Epithelial cell of proximal tubule (primary cell): ENCODE measurements around the gene METTL16. TPM values are rescaled to one million over a fixed set of nuclear protein-coding genes. Genes with fewer than 3 reads are reported as not detected.

Experiments
- DNase-seq: peaks from one replicate; pipeline ENCODE4 v3.0.0-alpha.2; 2011; ENCODE audit warnings: low read depth
- H3K4me3 ChIP-seq: 2 replicates; pipeline ENCODE4 v1.5.1; 2011; ENCODE audit warnings: low read depth, mild to moderate bottlenecking, low read length
- CTCF ChIP-seq: conservative IDR thresholded peaks from 2 replicates; pipeline ENCODE4 v1.5.1; 2012; ENCODE audit warnings: low read depth, mild to moderate bottlenecking, low read length
- total RNA-seq: library from RNA; depleted of rRNA; stranded (reverse); fragments of >200 nt; gene quantifications from 2 replicates; pipeline ENCODE4 v1.2.3, GENCODE V29; 2015

Gene METTL16
- total RNA-seq, 1 donor from 2014 or later: 18.0 TPM

GRCh38 chr17:2369039-2369438, 142.6 kb downstream of the METTL16 start:
- no peak for TF ChIP-seq CTCF
- no peak overlapping the region for H3K4me3 ChIP-seq
- no peak for DNase-seq

DNA sequence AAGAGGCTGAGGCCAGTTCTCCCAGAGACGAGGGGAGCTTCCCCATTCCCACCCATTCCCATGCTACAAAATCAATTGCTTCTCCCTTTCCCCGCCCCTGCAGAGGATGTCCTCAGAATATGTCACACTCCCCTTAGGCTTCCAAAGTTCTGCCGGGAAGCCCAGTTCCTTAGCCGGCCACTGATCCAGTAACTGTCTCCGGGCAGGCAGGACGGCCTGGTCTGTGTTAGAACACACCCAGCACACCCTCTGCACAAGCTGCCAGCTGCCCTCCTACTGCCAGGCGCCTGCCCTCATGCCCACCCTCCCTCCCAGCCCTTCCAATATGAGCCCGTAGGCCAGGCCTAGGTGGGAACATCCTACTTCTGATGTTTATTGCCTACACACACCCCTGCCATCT, 143.3 kb downstream of the METTL16 start:
- DNase-seq: no peak
- no peak for TF ChIP-seq CTCF
- H3K4me3 ChIP-seq: no peak overlapping the region

- no peak overlapping the region for H3K4me3 ChIP-seq
- DNase-seq: no peak
- TF ChIP-seq CTCF: no peak
Measured at GRCh38 chr17:2366747-2367494, 144.8 kb downstream of the METTL16 start.

Other genes starting within 250 kb of the METTL16 start
- 19.4 and 37.0 TPM in 2 replicates for gene SMG6, start 208.1 kb downstream of the METTL16 start, total RNA-seq
- 2.5 and 12.4 TPM in 2 replicates for gene SRR, start 207.9 kb downstream of the METTL16 start, total RNA-seq
- gene TSR1, start 175.4 kb downstream of the METTL16 start, total RNA-seq: 54.8 and 85.1 TPM in 2 replicates
- 27.6 and 28.2 TPM in 2 replicates for gene SGSM2, start 174.4 kb downstream of the METTL16 start, total RNA-seq
- gene MNT, start 110.8 kb downstream of the METTL16 start, total RNA-seq: 3.5 and 9.0 TPM in 2 replicates
- gene PAFAH1B1, start 81.8 kb upstream of the METTL16 start, total RNA-seq: 60.4 and 60.8 TPM in 2 replicates
- 65.7 and 107 TPM in 2 replicates for gene CLUH, start 199.9 kb upstream of the METTL16 start, total RNA-seq
- 0.06 TPM in 1 of 2 replicates, not detected in the other for gene CCDC92B, start 237.8 kb upstream of the METTL16 start, total RNA-seq